Fibroblast of lung (primary cell): Measurements from ENCODE around the gene OAS1. TPM values are rescaled to one million over a fixed set of nuclear protein-coding genes. Genes with fewer than 3 reads are reported as not detected.

Source experiments
- DNase-seq, 2 donors: peaks; one replicate each; pipeline versions ENCODE4 v3.0.0 to v3.0.0-alpha.2; 2010; ENCODE audit warnings: low read depth in 2 of 2
- H2AFZ ChIP-seq: 2 replicates; pipeline ENCODE4 v1.5.1; 2012; ENCODE audit warnings: low read length, control low read depth, inconsistent platforms
- H3K27ac ChIP-seq: 2 replicates; pipeline ENCODE4 v1.5.1; 2011; ENCODE audit warnings: low read length, control low read depth; ENCODE audit not compliant: insufficient read depth
- H3K27me3 ChIP-seq: 2 replicates; pipeline ENCODE4 v1.5.1; 2011; ENCODE audit warnings: mild to moderate bottlenecking, low read length; ENCODE audit not compliant: control insufficient read depth, insufficient read depth
- H3K36me3 ChIP-seq: 2 replicates; pipeline ENCODE4 v1.5.1; 2011; ENCODE audit warnings: low read length; ENCODE audit not compliant: control insufficient read depth, insufficient read depth
- H3K4me1 ChIP-seq: 2 replicates; pipeline ENCODE4 v1.5.1; 2011; ENCODE audit warnings: low read length; ENCODE audit not compliant: control insufficient read depth, insufficient read depth; ENCODE audit errors: extremely low read depth
- H3K4me2 ChIP-seq: 2 replicates; pipeline ENCODE4 v1.5.1; 2011; ENCODE audit warnings: low read length, control low read depth; ENCODE audit not compliant: insufficient read depth; ENCODE audit errors: extremely low read depth
- H3K4me3 ChIP-seq, 4 experiments: fragments of 200-600 bp in 1 of 4; sonication (generic) in 1 of 4; replicated peaks in 1 of 4; 2 replicates each; pipeline ENCODE4 v1.5.1; 2011 to 2016; ENCODE audit warnings: low read length in 4 of 4, low read depth in 3 of 4, mild to moderate bottlenecking in 3 of 4, control low read depth in 2 of 4, inconsistent platforms in 1 of 4, mixed read lengths in 1 of 4; ENCODE audit not compliant: insufficient read depth in 1 of 4; ENCODE audit errors: control extremely low read depth in 1 of 4
- H3K79me2 ChIP-seq: 2 replicates; pipeline ENCODE4 v1.5.1; 2012; ENCODE audit warnings: mild to moderate bottlenecking, low read length, inconsistent platforms; ENCODE audit not compliant: control insufficient read depth, insufficient read depth
- H3K9ac ChIP-seq: 2 replicates; pipeline ENCODE4 v1.5.1; 2011; ENCODE audit warnings: mild to moderate bottlenecking, low read length, control low read depth; ENCODE audit not compliant: insufficient read depth
- H3K9me3 ChIP-seq: 2 replicates; pipeline ENCODE4 v1.5.1; 2012; ENCODE audit warnings: low read depth, low read length; ENCODE audit not compliant: control insufficient read depth, insufficient read depth
- H4K20me1 ChIP-seq: 2 replicates; pipeline ENCODE4 v1.5.1; 2011; ENCODE audit warnings: low read length; ENCODE audit not compliant: control insufficient read depth, insufficient read depth; ENCODE audit errors: extremely low read depth
- CTCF ChIP-seq, 2 donors: IDR thresholded peaks in 1 of 2; conservative IDR thresholded peaks in 1 of 2; 1 replicate in 1 of 2; 2 replicates in 1 of 2; pipeline ENCODE4 v1.5.1; 2011 to 2012; ENCODE audit warnings: low read length in 2 of 2, control low read depth in 1 of 2, inconsistent platforms in 1 of 2, low read depth in 1 of 2, mild to moderate bottlenecking in 1 of 2
- EZH2 ChIP-seq: IDR thresholded peaks from 2 replicates; pipeline ENCODE4 v1.5.1; 2012; ENCODE audit warnings: low read length, control low read depth, mild to moderate bottlenecking; ENCODE audit errors: missing control alignments
- polyA plus RNA-seq, 2 donors: library from polyadenylated mRNA; depleted of rRNA in 1 of 2; stranded (reverse) in 1 of 2; unstranded in 1 of 2; fragments of >200 nt; gene quantifications; 2 replicates each; pipeline ENCODE4 v1.2.1, GENCODE V29; 2011 to 2012; ENCODE audit warnings: missing spikeins in 1 of 2
- total RNA-seq: library from RNA; depleted of rRNA; stranded (reverse); fragments of >200 nt; gene quantifications from 2 replicates; pipeline ENCODE4 v1.2.1, GENCODE V29; 2014

OAS1 gene
- total and polyA plus RNA-seq, 2 donors (not counting 1 experiment from before 2014, with no cell fraction given) = 1.8 to 2.0 TPM

DNA sequence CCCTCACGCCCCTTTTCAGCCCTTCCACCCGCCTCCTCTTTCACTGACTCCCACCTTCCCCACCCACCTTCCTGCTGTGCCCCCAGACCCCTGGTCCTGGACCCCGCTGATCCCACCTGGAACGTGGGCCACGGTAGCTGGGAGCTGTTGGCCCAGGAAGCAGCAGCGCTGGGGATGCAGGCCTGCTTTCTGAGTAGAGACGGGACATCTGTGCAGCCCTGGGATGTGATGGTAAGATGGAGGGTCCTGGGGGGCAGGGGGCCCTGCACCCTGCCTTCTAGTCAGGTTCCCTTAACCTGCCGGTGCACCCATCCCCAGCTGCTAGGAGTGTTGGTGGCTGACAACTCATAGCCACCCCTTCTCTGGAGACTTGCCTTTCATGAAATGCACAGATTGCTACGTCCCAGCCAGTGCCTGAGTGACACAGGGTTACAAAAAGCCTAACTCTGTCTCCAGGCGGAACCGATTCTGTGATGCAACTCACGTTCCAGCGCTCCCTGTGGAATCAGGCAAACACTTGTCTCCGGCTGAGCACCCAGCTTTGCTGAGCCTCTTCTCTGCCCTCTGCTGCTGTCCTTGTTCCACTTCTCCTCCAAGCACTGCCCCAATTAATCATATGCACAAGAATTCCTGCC, 56.6 kb downstream of the OAS1 start:
- H2AFZ ChIP-seq = no peak overlapping the region
- no peaks in the 10 kb centered on the region for H4K20me1 ChIP-seq
- no peak overlapping the region for H3K4me2 ChIP-seq
- H3K27ac ChIP-seq = no peak overlapping the region
- H3K4me3 ChIP-seq = no peak overlapping the region
- no peaks in the 10 kb centered on the region for H3K27me3 ChIP-seq
- no peaks in the 10 kb centered on the region for H3K36me3 ChIP-seq
- H3K9me3 ChIP-seq = no peaks in the 10 kb centered on the region
- H3K9ac ChIP-seq = no peak overlapping the region
- no peaks in the 10 kb centered on the region for H3K4me1 ChIP-seq
- no peak for TF ChIP-seq CTCF (conservative IDR thresholded peaks at IDR 0.05 in 1 of 2, IDR thresholded peaks at IDR 0.05 in 1 of 2; ENCODE audit: low read depth in 1 of 2, low read length in 2 of 2)
- no peak for TF ChIP-seq EZH2
- no peak for DNase-seq
- H3K79me2 ChIP-seq = no peaks in the 10 kb centered on the region

DNA sequence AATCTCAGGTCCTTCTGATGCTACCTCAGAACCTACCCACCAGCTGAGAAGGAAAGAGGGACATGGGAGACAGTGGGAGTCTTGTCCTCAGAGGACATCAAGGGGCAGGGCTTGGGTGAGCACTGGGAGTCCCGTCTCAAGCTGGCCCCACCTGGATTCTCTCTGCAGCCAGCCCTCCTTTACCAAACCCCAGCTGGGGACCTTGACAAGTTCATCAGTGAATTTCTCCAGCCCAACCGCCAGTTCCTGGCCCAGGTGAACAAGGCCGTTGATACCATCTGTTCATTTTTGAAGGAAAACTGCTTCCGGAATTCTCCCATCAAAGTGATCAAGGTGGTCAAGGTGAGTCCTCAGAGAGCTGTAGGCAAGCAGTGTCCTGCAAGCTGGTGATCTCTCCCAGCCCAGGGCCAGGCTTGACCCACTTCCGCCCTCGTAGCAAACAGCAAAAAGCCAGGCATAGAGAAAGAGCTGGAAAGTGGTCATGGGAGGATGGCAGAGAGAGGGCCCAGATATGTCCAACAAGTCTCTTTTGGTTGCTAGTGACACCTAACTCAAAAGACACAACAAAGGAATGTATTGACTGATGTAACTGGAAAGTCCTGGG, 57.4 kb downstream of the OAS1 start:
- H3K9me3 ChIP-seq = no peaks in the 10 kb centered on the region
- TF ChIP-seq CTCF (conservative IDR thresholded peaks at IDR 0.05 in 1 of 2, IDR thresholded peaks at IDR 0.05 in 1 of 2; ENCODE audit: low read depth in 1 of 2, low read length in 2 of 2) (no peak), EZH2 (no peak)

DNA sequence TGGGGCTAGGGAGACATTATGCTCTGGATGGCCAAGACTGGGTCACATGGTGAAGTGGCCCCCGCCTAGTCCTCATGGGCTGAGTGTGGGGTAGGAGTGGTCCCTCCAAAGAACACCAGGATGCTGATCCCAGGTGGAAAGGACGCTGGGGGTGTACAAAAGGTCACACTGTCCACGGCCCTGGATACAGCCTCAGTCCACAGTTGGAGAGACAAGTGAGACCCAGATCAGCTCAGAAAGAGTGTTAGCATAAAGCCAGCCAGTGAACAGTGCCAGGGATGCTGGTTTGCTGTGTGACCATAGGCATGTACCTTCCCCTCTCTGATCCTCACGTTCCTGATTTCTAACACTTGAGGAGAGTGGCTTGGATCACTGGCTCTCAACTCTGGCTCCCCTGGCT, 58.2 kb downstream of the OAS1 start:
- DNase-seq = no peak
- Histone ChIP-seq H2AFZ (no peak overlapping the region), H3K27me3 (no peaks in the 10 kb centered on the region), H3K9ac (no peak overlapping the region), H3K4me3 (no peak overlapping the region), H3K27ac (no peak overlapping the region), H4K20me1 (no peaks in the 10 kb centered on the region), H3K79me2 (no peaks in the 10 kb centered on the region), H3K36me3 (no peaks in the 10 kb centered on the region), H3K4me2 (no peak overlapping the region), H3K4me1 (no peaks in the 10 kb centered on the region), H3K9me3 (no peaks in the 10 kb centered on the region)
- TF ChIP-seq EZH2 (no peak), CTCF (conservative IDR thresholded peaks at IDR 0.05 in 1 of 2, IDR thresholded peaks at IDR 0.05 in 1 of 2; ENCODE audit: low read depth in 1 of 2, low read length in 2 of 2) (no peak)

More for the DNA sequence above, 57.4 kb downstream of the OAS1 start:
- Histone ChIP-seq H3K4me1 (no peaks in the 10 kb centered on the region), H3K9ac (no peak overlapping the region), H3K4me3 (no peak overlapping the region), H3K27ac (no peak overlapping the region), H4K20me1 (no peaks in the 10 kb centered on the region), H2AFZ (no peak overlapping the region), H3K4me2 (no peak overlapping the region), H3K79me2 (no peaks in the 10 kb centered on the region), H3K36me3 (no peaks in the 10 kb centered on the region), H3K27me3 (no peaks in the 10 kb centered on the region)
- no peak for DNase-seq
